AG09309 (cell line): ENCODE measurements around the gene DNAH8.

Experiments used
- DNase-seq: peaks from one replicate; pipeline ENCODE4 v3.0.0-alpha.2; 2010; ENCODE audit warnings: low read depth
- H3K4me3 ChIP-seq: 2 replicates; pipeline ENCODE4 v1.5.1; 2011; ENCODE audit warnings: mild to moderate bottlenecking, low read depth, low read length, moderate library complexity; ENCODE audit not compliant: control insufficient read depth
- CTCF ChIP-seq: IDR thresholded peaks from 2 replicates; pipeline ENCODE4 v1.5.1; 2011; ENCODE audit warnings: mild to moderate bottlenecking, low read depth, low read length, inconsistent platforms; ENCODE audit not compliant: insufficient read depth, control insufficient read depth; ENCODE audit errors: missing control alignments

DNAH8 gene

GRCh38 chr6:39016839-39017546 is 301.9 kb downstream of the DNAH8 start:
- H3K4me3 ChIP-seq: no peak overlapping the region
- no peak for DNase-seq
- TF ChIP-seq CTCF: no peak

- TF ChIP-seq CTCF: no peak
- no peak overlapping the region for H3K4me3 ChIP-seq
- DNase-seq: no peak
Observed at GRCh38 chr6:39017547-39017880, 302.4 kb downstream of the DNAH8 start.

- no peak for TF ChIP-seq CTCF
- no peak overlapping the region for H3K4me3 ChIP-seq
- no peak for DNase-seq
Observed at GRCh38 chr6:39018103-39018502, 303.0 kb downstream of the DNAH8 start.

- no peak for DNase-seq
- TF ChIP-seq CTCF: no peak
- H3K4me3 ChIP-seq: no peak overlapping the region
Observed at GRCh38 chr6:39020136-39020535, 305.0 kb downstream of the DNAH8 start.

GRCh38 chr6:39021041-39021440 is 305.9 kb downstream of the DNAH8 start:
- H3K4me3 ChIP-seq: no peak overlapping the region
- no peak for TF ChIP-seq CTCF
- no peak for DNase-seq

GRCh38 chr6:39021779-39022178 is 306.7 kb downstream of the DNAH8 start:
- TF ChIP-seq CTCF: no peak
- no peak for DNase-seq
- H3K4me3 ChIP-seq: no peak overlapping the region

- no peak for DNase-seq
- no peak for TF ChIP-seq CTCF
- no peak overlapping the region for H3K4me3 ChIP-seq
Observed at GRCh38 chr6:39026175-39026574, 311.1 kb downstream of the DNAH8 start.
